PC-3 (cell line): ENCODE measurements around the gene APPBP2.

ENCODE experiments used
- EZH2 ChIP-seq: fragments of 300-600 bp; sonication (generic); IDR thresholded peaks from one replicate; pipeline ENCODE4 v1.6.1; 2017; ENCODE audit warnings: antibody characterized with exemption, mild to moderate bottlenecking, low read length; ENCODE audit not compliant: unreplicated experiment
- EZH2phosphoT487 ChIP-seq: fragments of 300-600 bp; sonication (generic); IDR thresholded peaks from 2 replicates; pipeline ENCODE4 v1.6.1; 2018; ENCODE audit warnings: mild to moderate bottlenecking, antibody characterized with exemption, low read length, borderline replicate concordance
- TF ChIP-seq, protein P1 (sequence below): fragments of 300-600 bp; sonication (generic); conservative IDR thresholded peaks from 2 replicates; pipeline ENCODE4 v1.5.1; 2017; ENCODE audit warnings: antibody characterized with exemption, low read depth, mild to moderate bottlenecking, low read length

DNA sequence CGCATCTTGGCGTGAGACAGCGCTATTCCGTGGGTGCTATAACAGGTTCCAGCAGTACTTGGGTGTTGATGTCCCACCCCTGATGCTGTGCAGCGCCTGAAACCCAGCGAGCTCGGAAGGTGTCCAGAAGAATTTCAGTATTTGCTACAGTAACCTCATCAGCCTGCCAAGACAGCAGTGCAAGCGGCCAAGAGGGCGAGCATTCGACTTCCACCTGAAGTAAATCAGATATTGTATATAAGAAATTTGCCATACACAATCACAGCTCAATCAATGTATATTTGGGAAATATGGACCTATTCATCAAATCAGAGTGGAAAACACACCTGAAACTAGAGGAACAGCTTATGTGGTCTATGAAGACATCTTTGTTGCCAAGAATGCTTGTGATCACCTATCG, 13.0 kb downstream of the APPBP2 start:
- TF ChIP-seq, protein P1, sequence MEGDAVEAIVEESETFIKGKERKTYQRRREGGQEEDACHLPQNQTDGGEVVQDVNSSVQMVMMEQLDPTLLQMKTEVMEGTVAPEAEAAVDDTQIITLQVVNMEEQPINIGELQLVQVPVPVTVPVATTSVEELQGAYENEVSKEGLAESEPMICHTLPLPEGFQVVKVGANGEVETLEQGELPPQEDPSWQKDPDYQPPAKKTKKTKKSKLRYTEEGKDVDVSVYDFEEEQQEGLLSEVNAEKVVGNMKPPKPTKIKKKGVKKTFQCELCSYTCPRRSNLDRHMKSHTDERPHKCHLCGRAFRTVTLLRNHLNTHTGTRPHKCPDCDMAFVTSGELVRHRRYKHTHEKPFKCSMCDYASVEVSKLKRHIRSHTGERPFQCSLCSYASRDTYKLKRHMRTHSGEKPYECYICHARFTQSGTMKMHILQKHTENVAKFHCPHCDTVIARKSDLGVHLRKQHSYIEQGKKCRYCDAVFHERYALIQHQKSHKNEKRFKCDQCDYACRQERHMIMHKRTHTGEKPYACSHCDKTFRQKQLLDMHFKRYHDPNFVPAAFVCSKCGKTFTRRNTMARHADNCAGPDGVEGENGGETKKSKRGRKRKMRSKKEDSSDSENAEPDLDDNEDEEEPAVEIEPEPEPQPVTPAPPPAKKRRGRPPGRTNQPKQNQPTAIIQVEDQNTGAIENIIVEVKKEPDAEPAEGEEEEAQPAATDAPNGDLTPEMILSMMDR: no peak
- no peak for TF ChIP-seq EZH2
- no peak for TF ChIP-seq EZH2phosphoT487
